SIG-M5 treated with dmso at 0.1 percent for 504 hours (cell line): Measurements from ENCODE around the gene OTOP3.
"Not testable (repeated sequence)": the region's sequence is repeated elsewhere in the genome, so short reads cannot be mapped to it uniquely, and the experiment has no call there.

Experiments
- DNase-seq: peaks from one replicate; lab custom pipeline; 2025; ENCODE audit not compliant: unreplicated experiment; lab: John Stamatoyannopoulos, UW

OTOP3 gene

GRCh38 chr17:74935585-74936469 is at the start of gene OTOP3:
Gene OTOP3, plus strand, starts transcription at chr17:74935898. Its CDS starts 24 bp downstream, at chr17:74935922.
- no peak for DNase-seq

GRCh38 chr17:74888469-74888868 is 47.2 kb upstream of the OTOP3 start:
- no peak for DNase-seq

GRCh38 chr17:74890554-74890953 is 45.1 kb upstream of the OTOP3 start:
- DNase-seq: no peak

GRCh38 chr17:74892013-74892841 is 43.5 kb upstream of the OTOP3 start:
- no peak for DNase-seq

- no peak for DNase-seq
Measured at GRCh38 chr17:74892974-74893911, 42.5 kb upstream of the OTOP3 start, which contains the start of gene FADS6. Gene FADS6, minus strand, starts transcription at chr17:74893633. Its CDS starts 38 bp downstream, at chr17:74893595.

GRCh38 chr17:74893936-74894671 is 41.6 kb upstream of the OTOP3 start:
- no peak for DNase-seq

- no peak for DNase-seq
Measured at GRCh38 chr17:74898376-74898946, 37.2 kb upstream of the OTOP3 start.

GRCh38 chr17:74900208-74900607 is 35.5 kb upstream of the OTOP3 start:
- DNase-seq: no peak

- no peak for DNase-seq
Measured at GRCh38 chr17:74901353-74902135, 34.2 kb upstream of the OTOP3 start.

GRCh38 chr17:74903034-74903433 is 32.7 kb upstream of the OTOP3 start:
- no peak for DNase-seq

- DNase-seq: no peak
Measured at GRCh38 chr17:74903671-74904070, 32.0 kb upstream of the OTOP3 start.

- DNase-seq: no peak
Measured at GRCh38 chr17:74904687-74905409, 30.9 kb upstream of the OTOP3 start.

- DNase-seq: not testable (repeated sequence)
Measured at GRCh38 chr17:74906214-74906793, 29.4 kb upstream of the OTOP3 start.

GRCh38 chr17:74907012-74907411 is 28.7 kb upstream of the OTOP3 start:
- no peak for DNase-seq

- DNase-seq: not testable (repeated sequence)
Measured at GRCh38 chr17:74909097-74909496, 26.6 kb upstream of the OTOP3 start.

GRCh38 chr17:74911423-74911822 is 24.3 kb upstream of the OTOP3 start:
- DNase-seq: not testable (repeated sequence)

- DNase-seq: no peak
Measured at GRCh38 chr17:74916136-74916850, 19.4 kb upstream of the OTOP3 start.
